Glomerular visceral epithelial cell (primary cell): Measurements from ENCODE around the gene SH3PXD2B.
"Not testable (repeated sequence)": the region's sequence is repeated elsewhere in the genome, so short reads cannot be mapped to it uniquely, and the experiment has no call there.

Experiments
- DNase-seq: peaks from one replicate; pipeline ENCODE4 v3.0.0-alpha.2; 2016; ENCODE audit errors: extremely low spot score

The SH3PXD2B gene

DNA sequence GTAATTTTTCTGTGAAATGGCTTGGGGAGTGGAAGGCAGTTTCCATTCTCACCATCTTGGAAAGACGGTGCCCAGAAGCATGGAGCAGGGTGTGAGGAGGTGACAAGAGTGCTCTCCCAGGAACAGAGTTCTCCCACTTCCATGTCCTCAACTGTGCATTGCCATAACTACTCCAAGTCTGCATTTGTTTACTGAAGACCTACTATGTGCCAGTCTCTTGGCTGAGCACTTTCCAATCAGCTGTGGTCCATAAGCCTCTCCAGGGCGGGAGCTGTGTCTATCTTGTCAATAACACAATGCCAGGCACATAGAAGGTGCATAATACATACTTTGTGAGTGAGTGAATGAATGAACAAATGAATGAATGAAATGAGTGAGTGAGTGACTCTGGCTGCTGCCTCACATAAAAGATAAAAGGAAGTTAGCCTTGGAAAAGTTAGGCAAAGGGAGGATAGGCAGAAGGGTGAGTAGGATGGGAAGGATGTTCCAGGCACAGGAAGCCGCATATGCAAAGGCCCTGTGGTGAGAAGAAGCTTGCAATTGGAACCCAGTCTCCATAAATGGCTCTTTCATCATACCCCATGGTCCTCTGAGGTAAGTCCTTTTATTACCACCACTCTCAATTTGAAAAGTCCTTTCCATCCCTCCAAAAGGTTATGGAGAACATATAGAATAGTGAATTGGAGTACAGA is 31.3 kb upstream of the SH3PXD2B start:
- DNase-seq, result no peak

GRCh38 chr5:172484664-172485063 is 30.3 kb upstream of the SH3PXD2B start:
- no peak for DNase-seq

- no peak for DNase-seq
Observed at GRCh38 chr5:172482156-172483020, 28.1 kb upstream of the SH3PXD2B start.

GRCh38 chr5:172481011-172481800 is 26.9 kb upstream of the SH3PXD2B start:
- no peak for DNase-seq

GRCh38 chr5:172479784-172480115 is 25.4 kb upstream of the SH3PXD2B start:
- DNase-seq, result no peak

GRCh38 chr5:172479034-172479783 is 24.9 kb upstream of the SH3PXD2B start:
- DNase-seq, result peak; percentile 88

- not testable (repeated sequence) for DNase-seq
Observed at GRCh38 chr5:172478695-172479033, 24.3 kb upstream of the SH3PXD2B start.

DNA sequence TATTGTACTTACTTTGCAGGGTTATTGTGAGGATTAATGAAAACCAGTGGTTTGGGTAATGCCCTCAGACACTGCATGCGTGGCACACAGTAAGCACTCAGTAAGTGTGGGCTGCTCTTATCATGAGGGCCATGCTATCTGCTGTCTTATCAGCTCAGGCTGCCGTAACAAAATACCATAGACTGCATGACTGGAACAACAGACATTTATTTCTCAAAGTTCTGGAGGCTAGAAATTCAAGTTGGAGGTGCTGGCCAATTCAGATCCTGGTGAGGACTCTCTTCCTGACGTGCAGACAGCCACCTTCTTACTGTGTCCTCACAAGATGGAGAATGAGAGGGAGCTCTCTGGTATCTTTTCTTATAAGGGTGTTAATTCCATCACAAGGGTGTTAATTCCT is 23.9 kb upstream of the SH3PXD2B start:
- no peak for DNase-seq

- DNase-seq, result no peak
Observed at GRCh38 chr5:172477466-172477865, 23.1 kb upstream of the SH3PXD2B start.

DNA sequence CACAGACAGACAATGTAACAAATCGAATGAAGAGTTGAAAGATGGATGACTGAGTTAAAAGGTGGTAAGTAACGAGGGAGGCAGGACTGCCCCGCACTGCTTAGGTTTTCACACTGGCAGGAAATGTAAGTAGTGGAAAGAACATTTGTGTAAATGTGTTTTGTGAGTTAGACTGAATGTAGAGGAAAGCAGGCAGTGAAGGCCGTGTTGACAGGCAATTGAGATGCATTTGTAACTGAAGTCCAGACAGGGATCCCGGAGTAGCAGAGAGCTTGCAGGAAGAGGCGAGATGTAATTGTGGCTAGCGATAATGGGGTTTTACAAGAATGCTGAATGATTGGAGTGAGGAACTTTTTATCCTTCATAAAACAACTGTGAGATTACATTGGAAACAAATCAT is 20.0 kb upstream of the SH3PXD2B start:
- DNase-seq, result no peak

DNA sequence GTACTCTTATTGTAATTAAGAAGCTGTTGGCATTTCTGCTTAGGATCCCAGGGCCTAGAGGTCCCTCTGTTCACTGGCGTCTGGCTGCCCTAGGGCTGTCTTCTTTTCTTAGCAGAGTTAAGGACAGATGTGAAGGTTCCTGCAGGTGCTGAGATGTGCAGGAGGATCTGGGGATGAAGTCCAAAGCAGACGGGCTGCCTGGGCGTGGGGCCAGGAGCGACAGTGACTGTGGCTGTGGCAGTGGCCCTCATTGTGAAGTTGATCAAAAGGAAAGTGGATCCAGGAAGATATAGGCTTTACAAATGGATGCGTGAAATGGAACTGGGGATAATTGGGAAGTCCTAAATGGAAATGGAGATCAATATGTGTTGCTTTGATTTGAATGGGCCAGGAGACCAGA is 19.1 kb upstream of the SH3PXD2B start:
- DNase-seq, result no peak

DNA sequence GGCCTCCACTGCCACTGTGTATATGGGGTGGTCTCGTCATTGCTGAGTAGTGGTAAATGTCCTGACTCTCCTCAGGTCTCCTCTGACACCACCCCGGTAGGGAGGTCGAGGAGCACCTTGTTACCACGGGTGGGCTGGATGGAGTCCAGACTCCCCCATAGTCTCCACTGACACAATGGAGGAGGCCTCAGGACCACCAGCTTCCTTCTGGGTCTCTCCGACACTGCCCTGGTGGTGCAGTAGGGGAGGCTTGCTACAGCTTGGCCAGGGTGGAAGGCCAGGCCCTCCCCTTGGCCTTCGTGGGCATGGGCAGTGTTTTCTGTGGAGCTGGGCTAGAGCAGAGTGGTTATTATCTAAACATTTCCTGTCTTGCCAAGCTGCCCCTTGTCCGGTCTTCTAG is 15.4 kb upstream of the SH3PXD2B start:
- no peak for DNase-seq

DNA sequence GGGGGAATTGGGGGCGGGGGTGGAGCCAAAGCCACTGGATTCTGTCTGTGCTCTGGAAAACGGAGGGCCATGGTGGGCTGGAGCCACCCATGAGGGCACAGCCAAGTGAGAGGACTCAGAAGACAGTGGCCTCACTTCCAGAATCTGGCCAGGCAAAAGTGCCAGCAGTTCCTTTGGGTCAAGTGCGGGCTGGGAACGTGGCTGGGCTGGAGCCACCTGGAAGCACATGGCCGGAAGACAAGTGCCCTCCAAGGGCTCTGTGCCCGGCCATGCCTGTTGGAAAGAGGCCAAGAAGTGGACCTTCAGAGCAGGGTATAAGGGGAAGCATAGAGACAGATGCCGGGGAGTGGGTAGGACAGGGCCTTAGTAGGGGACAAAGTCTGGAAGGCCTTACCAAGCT is 11.7 kb upstream of the SH3PXD2B start:
- no peak for DNase-seq

- DNase-seq, result no peak
Observed at GRCh38 chr5:172463031-172463430, 8.7 kb upstream of the SH3PXD2B start.

- DNase-seq, result no peak
Observed at GRCh38 chr5:172459783-172460165, 5.4 kb upstream of the SH3PXD2B start.

DNA sequence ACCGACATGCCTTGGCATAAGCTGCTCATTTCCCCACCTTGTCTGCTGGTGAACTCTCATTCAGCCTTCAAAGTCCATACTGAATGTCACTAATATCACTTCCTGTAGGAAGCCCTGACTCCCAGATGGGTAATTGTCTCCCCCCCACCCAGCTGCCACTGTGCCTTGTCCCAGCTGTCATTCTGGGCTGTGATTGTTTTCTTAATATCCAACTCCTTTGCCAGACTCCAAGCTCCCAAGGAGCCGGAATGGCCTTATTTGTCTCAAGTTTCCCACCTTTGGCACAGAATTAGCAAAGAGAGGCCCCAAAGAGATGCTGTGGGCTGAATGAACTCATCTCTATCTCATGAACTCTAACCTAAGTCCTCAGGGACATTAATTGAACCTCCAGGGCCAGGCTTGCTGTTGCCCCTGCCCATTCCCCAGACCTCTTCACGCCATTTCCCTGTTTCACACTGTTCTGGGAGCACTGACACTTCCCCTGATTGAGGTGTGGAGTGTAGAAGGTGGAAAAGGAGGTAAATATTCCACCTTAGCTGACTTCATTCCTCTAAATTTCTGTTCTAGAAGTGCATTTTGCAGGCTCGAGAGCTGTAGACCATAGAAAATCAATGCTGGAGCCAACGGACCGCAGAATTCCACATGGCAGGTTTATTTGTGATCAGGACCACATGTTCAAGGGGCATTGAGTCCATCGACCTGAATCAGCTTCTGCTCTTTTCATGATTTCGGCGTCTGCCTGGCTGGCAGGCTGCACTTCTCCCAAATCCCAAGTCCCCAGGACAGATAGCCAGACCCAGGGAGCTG is 4.9 kb upstream of the SH3PXD2B start:
- DNase-seq, result no peak

DNA sequence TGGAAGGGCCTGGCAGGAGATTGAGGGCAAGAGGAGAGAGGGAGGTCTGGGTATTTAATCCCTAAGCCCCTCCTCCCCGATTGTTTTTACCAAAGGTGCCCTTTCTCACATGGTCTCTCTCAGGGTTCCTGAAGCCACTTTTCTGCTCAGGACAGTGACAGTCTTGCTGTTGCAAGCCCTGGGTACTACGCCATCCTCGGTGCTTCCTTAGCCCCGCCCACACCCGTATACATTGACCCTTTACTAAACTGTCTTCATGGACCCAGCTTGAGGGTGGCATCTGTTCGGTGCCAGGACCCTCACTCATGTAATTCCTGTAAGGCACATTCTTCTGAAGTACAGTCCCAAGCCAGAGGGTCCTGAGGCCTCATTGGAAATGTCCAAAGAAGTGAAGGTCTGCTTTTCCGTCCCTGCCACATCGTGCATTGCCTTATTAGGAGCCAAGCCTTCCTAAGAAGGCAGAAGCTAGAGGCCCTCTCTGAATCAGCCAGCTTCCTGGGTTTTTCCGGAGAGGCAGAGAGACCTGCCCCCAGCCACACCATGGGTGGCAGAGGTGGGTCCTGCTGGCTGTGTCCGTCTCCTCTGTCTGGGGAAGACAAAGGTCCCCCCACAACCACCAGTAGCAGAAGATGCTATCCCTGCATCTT is 1.9 kb upstream of the SH3PXD2B start:
- DNase-seq, result no peak

DNA sequence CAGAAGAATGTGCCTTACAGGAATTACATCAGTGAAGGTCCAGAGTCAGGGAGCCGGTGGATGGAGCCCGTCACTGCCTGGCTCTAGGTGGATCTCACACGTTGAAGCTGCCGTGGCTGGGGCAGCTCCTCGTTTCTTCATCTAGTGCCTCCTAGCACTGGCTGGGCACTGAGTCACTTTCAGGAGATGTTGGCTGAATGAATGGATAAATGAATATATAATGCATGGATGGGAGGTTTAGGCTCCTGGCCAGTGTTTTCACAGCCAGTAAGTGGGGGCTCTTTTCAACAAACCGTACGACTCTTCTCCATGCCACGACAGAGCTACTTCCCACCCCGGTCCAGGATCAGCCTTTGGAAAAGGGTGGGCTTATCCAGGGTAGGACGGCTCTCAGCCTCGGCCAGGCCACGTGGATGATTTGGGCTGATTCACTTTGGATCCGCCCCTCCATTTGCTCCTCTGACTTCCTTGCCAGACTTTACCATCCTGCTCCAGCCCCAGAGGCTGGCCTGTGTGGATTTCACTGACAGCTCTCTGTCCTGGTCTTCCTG is 1.3 kb upstream of the SH3PXD2B start:
- peak; percentile 30 for DNase-seq

DNA sequence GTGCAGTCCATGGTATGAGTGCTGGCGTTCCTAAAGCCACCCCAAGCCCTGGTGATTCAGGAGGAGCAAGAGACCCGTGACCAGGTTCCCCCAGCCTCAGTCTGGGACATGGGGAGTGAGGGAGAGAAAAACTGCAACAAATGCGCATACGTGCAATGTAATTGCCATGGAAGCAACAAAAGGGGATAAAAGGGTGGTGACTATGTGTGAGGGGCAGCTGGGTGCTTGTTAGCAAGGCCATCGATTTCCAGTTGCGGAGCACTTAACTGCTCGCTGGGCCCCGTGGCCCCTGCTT is 709 bp upstream of the SH3PXD2B start:
- no peak for DNase-seq

DNA sequence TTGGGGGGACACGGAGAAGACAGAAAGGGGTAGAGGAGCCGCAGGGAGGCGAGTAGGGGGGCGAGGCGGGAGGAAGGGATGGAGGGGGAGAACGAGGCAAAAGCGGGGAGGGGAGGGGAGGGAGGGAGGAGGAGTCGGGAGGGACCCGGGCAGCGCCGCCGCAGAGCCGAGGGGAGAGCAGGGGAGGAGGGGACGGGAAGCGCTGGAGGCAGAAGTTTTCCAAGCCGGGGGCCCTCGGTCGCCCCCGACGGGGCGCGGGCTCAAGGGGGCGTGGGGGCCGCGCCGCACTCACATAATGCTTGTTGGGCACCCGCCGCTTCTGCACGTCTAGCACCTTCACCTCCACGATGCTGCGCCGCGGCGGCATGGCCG is 353 bp downstream of the SH3PXD2B start:
- peak; percentile 50 for DNase-seq
